Measurements from ENCODE around the gene RANBP17.
"Not testable (repeated sequence)": the region's sequence is repeated elsewhere in the genome, so short reads cannot be mapped to it uniquely, and the experiment has no call there.

The RANBP17 gene

GRCh38 chr5:170870390-170870789 lies 8.6 kb downstream of the RANBP17 start:
- not testable (repeated sequence) for DNase-seq

- no peak for DNase-seq
Measured at GRCh38 chr5:170874017-170874416, 12.2 kb downstream of the RANBP17 start.

GRCh38 chr5:170875811-170876210 lies 14.0 kb downstream of the RANBP17 start:
- DNase-seq = no peak

- no peak for DNase-seq
Measured at GRCh38 chr5:170880084-170880483, 18.3 kb downstream of the RANBP17 start.

- DNase-seq = no peak
Measured at GRCh38 chr5:170882345-170882744, 20.5 kb downstream of the RANBP17 start.

GRCh38 chr5:170885256-170885655 lies 23.4 kb downstream of the RANBP17 start:
- DNase-seq = no peak

GRCh38 chr5:170885809-170886208 lies 24.0 kb downstream of the RANBP17 start:
- no peak for DNase-seq

GRCh38 chr5:170886210-170886894 lies 24.5 kb downstream of the RANBP17 start:
- DNase-seq = no peak

GRCh38 chr5:170892196-170892595 lies 30.4 kb downstream of the RANBP17 start:
- DNase-seq = no peak

- no peak for DNase-seq
Measured at GRCh38 chr5:170894665-170895064, 32.8 kb downstream of the RANBP17 start.

- DNase-seq = no peak
Measured at GRCh38 chr5:170896779-170897178, 35.0 kb downstream of the RANBP17 start.

GRCh38 chr5:170903075-170903474 lies 41.3 kb downstream of the RANBP17 start:
- no peak for DNase-seq

- no peak for DNase-seq
Measured at GRCh38 chr5:170907758-170908157, 45.9 kb downstream of the RANBP17 start.

GRCh38 chr5:170913573-170913972 lies 51.8 kb downstream of the RANBP17 start:
- DNase-seq = no peak

GRCh38 chr5:170917113-170917512 lies 55.3 kb downstream of the RANBP17 start:
- no peak for DNase-seq

- no peak for DNase-seq
Measured at GRCh38 chr5:170920196-170920595, 58.4 kb downstream of the RANBP17 start.

GRCh38 chr5:170922331-170922730 lies 60.5 kb downstream of the RANBP17 start:
- not testable (repeated sequence) for DNase-seq

GRCh38 chr5:170923910-170924620 lies 62.2 kb downstream of the RANBP17 start:
- no peak for DNase-seq

GRCh38 chr5:170935534-170936218 lies 73.9 kb downstream of the RANBP17 start:
- not testable (repeated sequence) for DNase-seq

GRCh38 chr5:170937072-170937471 lies 75.3 kb downstream of the RANBP17 start:
- DNase-seq = no peak

GRCh38 chr5:170937914-170938313 lies 76.1 kb downstream of the RANBP17 start:
- DNase-seq = no peak

- no peak for DNase-seq
Measured at GRCh38 chr5:170939178-170939577, 77.4 kb downstream of the RANBP17 start.

- no peak for DNase-seq
Measured at GRCh38 chr5:170941788-170942187, 80.0 kb downstream of the RANBP17 start.

GRCh38 chr5:170945275-170945674 lies 83.5 kb downstream of the RANBP17 start:
- peak in 2 of 3 experiments; percentile 35 to 70 for DNase-seq

Measured in NCI-H1417 (cell line).